ENCODE results near the gene NCR3LG1. TPM values are rescaled to one million over a fixed set of nuclear protein-coding genes. Genes with fewer than 3 reads are reported as not detected.

Gene NCR3LG1
- total and polyA plus RNA-seq, 9 of the 15 experiments (the other 6 are each of a cell fraction or from before 2014, with no cell fraction given): 4.1 to 39.8 (median 25.1) TPM

DNA sequence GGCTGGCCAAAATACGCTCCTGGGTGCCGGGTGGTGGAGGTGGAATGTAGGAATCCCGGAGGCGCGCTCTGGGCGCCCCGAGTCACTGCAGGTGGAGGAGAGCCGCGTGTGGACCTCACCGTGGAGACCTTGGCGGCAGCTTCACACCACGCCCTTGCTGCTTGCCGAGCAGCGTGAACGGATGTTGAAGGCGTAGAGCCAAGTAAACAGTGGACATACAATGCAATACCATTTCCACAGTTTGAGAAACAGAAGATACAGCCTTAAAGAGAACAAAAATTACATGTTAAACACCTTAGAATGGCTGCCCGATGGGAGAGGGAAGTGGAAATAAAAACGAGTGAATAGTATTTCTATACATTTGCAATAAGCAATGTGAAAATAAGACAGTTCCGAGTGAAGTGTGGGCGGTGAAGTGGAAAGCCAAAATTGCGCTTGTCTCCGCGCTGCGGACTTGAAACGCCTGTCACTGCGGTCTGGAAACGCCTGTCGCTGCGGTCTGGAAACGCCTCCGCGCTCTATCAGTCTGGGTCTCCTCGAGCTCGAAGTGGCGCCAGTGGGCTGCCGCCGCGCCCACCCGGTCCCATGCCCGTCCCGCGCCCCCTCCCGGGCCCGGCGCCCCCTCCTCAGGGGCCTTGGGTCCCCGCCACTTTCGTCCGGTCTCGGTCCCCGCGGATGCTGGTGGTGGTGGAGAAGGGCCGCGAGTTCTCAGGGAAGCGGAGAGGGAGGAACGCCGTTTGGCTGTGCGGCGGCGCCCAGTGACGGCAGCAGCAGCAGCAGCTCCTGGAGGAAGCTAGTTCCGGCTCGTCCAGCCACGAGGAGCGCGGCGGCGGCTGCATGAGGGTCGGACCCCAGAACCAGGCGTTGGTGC is 1.6 kb downstream of the NCR3LG1 start:
- peak overlapping the region; percentile 88 for H2AFZ ChIP-seq (ENCODE audit: low read depth, low read length)
- H3K27me3 ChIP-seq (ENCODE audit: control insufficient read depth in 2 of 2, insufficient read depth in 2 of 2, low read length in 2 of 2): no peaks in the 10 kb centered on the region
- peak overlapping the region; percentile 79 to 92 for H3K9ac ChIP-seq (ENCODE audit: insufficient read depth in 1 of 2, low read depth in 2 of 2, low read length in 2 of 2)
- H3K27ac ChIP-seq (ENCODE audit: extremely low read depth, low read depth, low read length): peak overlapping the region; percentile 74
- ChIA-PET CTCF (ENCODE audit: low intra/inter-chr PET ratio) (no interaction called here), POLR2A (interaction anchor here (0.6 to 1.6 kb wide), 9 partner anchors 8 to 277 kb away, joined by 3 to 5 read pairs (median 4); no protein-coding TSS in a partner anchor)
- no peaks in the 10 kb centered on the region for H3K9me1 ChIP-seq (ENCODE audit: control insufficient read depth, insufficient read depth, low read length)
- in situ Hi-C loops (cut with MboI) (no loop called here), intact Hi-C loops (cut with micrococcal nuclease) (loop anchor here (2.0 kb wide), 2 partner anchors 76 to 122 kb away; partner anchors contain the start of gene NUCB2)
- H3K9me3 ChIP-seq (replicated peaks; ENCODE audit: control insufficient read depth, insufficient read depth, low read depth, low read length): peaks cover 2% of the 10 kb centered on the region; the same call in 1 of the 2 replicates
- TSS peak; percentile 90 for BruUV-seq (replicated peaks)
- peaks cover 54% of the 10 kb centered on the region for H3K79me2 ChIP-seq (ENCODE audit: control insufficient read depth, insufficient read depth, low read length)
- peak overlapping the region; percentile 63 for H3K4me3 ChIP-seq
- peak; percentile 80 for ATAC-seq
- peak; percentile 58 to 89 (median 66) for DNase-seq (ENCODE audit: extremely low read depth in 1 of 4, low spot score in 3 of 4)
- peak; percentile 80 for FAIRE-seq
- peaks cover 26% of the 10 kb centered on the region; the same call in 2 of the 3 replicates for H3K36me3 ChIP-seq (ENCODE audit: control insufficient read depth, insufficient read depth, low read length)
- peaks cover 7 to 25% of the 10 kb centered on the region in 2 experiments; a peak in 4 of 5 replicates for H3K4me1 ChIP-seq (replicated peaks in 1 of 2; ENCODE audit: control insufficient read depth in 2 of 2, insufficient read depth in 2 of 2, low read length in 2 of 2)
- under 1% methylated on average over 55 of the region's 69 CpGs for WGBS (ENCODE audit: insufficient coverage, low coverage, missing lambda C conversion rate)
- H3K4me2 ChIP-seq (ENCODE audit: insufficient read depth, low read length): peak overlapping the region; percentile 83
- H4K20me1 ChIP-seq (replicated peaks; ENCODE audit: control insufficient read depth, insufficient read depth, low read length): no peaks in the 10 kb centered on the region
- no peak for TF ChIP-seq FUS (optimal IDR thresholded peaks at IDR 0.05; ENCODE audit: low read depth, low read length)
- 0 out of 2 replicates have a peak, but pooled peaks have one; percentile 35 for TF ChIP-seq HDAC2 (IDR thresholded peaks at IDR 0.05)
- TF ChIP-seq ZFP30 (CRISPR knock-in tag; IDR thresholded peaks at IDR 0.05; ENCODE audit: borderline replicate concordance): no peak
- TF ChIP-seq, protein P1, sequence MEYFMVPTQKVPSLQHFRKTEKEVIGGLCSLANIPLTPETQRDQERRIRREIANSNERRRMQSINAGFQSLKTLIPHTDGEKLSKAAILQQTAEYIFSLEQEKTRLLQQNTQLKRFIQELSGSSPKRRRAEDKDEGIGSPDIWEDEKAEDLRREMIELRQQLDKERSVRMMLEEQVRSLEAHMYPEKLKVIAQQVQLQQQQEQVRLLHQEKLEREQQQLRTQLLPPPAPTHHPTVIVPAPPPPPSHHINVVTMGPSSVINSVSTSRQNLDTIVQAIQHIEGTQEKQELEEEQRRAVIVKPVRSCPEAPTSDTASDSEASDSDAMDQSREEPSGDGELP (CRISPR knock-in tag; IDR thresholded peaks at IDR 0.05; ENCODE audit: borderline replicate concordance): peak; percentile 73
- peak; percentile 70 for TF ChIP-seq SAP30 (IDR thresholded peaks at IDR 0.05; ENCODE audit: borderline replicate concordance, insufficient read depth, low read depth, low read length, poor library complexity, severe bottlenecking)
- TF ChIP-seq ZNF444 (CRISPR knock-in tag; IDR thresholded peaks at IDR 0.05): no peak
- 0 out of 2 replicates have a peak, but pooled peaks have one; percentile 4 for TF ChIP-seq ETV5 (CRISPR knock-in tag; IDR thresholded peaks at IDR 0.05; ENCODE audit: low read depth)
- TF ChIP-seq MCM3 (IDR thresholded peaks at IDR 0.05): no peak
- peak; percentile 75 for TF ChIP-seq PCBP1 (IDR thresholded peaks at IDR 0.05; ENCODE audit: low read depth, low read length, poor library complexity, severe bottlenecking)

Measured in K562 (cell line).